Epithelial cell of proximal tubule (primary cell): ENCODE results near the gene KRTAP6-1. TPM values are rescaled to one million over a fixed set of nuclear protein-coding genes. Genes with fewer than 3 reads are reported as not detected.

Experiments
- DNase-seq: peaks from one replicate; pipeline ENCODE4 v3.0.0-alpha.2; 2011; ENCODE audit warnings: low read depth
- H3K4me3 ChIP-seq: 2 replicates; pipeline ENCODE4 v1.5.1; 2011; ENCODE audit warnings: low read depth, mild to moderate bottlenecking, low read length
- CTCF ChIP-seq: conservative IDR thresholded peaks from 2 replicates; pipeline ENCODE4 v1.5.1; 2012; ENCODE audit warnings: low read depth, mild to moderate bottlenecking, low read length
- total RNA-seq: library from RNA; depleted of rRNA; stranded (reverse); fragments of >200 nt; gene quantifications from 2 replicates; pipeline ENCODE4 v1.2.3, GENCODE V29; 2015

The KRTAP6-1 gene
- total RNA-seq, result not detected in 2 replicates

DNA sequence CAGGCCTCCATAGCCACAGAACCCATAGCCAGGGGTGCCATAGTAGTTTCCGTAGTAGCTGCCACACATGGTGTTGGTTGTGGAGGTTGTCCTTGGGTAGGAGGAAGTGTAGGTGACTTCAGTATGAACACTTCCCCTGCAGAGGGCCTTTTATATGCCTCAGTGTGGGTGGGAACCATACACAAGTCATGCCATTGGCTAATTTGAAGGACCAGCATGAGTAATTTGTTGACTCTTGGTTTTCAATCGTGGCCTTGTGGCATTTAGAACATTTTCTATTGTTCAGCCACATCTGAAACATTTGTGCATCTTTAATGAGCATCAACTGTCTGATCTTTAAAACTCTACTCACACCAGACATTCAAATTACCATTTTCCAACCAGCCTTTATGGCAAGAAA lies at the start of gene KRTAP6-1:
KRTAP6-1 (minus strand) TSS at position 95 of the 400 bp plus-strand sequence; CDS start at position 69, 26 bp downstream.
- no peak within 1 kb of the TSS for H3K4me3 ChIP-seq
- TF ChIP-seq CTCF, result no peak
- DNase-seq, result no peak

DNA sequence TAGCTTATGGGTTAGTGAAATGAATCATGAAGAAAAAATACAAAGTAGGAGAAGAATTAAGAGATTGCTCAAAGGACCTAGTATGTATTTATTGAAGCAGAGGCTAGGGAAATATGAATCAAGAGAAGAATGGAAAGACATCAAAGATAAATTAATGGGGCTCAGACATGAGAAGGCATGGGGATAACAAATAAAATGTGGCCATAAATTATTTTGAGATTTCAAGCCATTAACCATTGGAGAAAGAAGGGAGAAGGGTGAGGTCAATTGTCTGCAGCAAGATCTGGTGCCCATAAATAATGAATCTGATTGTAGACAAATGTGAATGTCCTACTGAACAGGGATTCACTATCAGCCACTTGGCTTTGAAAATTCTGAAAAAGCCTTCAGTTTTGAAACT lies 39.2 kb upstream of the KRTAP6-1 start:
- DNase-seq, result no peak
- no peak overlapping the region for H3K4me3 ChIP-seq
- no peak for TF ChIP-seq CTCF

- no peak for TF ChIP-seq CTCF
Measured at GRCh38 chr21:30646904-30647414, 33.2 kb upstream of the KRTAP6-1 start.

DNA sequence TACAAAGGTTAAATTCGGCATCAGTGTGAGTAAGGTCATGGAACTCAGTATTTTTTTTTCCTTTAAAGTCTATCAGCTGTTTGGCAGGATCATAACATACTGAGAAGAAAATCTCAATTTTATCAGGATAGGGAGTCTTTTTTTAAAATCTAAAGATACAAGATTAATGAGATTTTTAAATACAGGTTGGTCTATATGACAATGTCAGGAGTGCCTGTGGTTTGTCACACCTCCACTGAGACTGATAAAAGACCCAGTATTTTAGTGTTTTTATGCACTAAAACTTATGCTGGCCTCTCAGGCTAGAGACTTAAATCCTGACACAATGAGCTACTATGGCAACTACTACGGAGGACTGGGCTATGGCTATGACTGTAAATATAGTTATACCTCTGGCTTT lies 28.8 kb upstream of the KRTAP6-1 start, which contains the start of gene KRTAP20-3:
KRTAP20-3 (plus strand) TSS at position 301 of the 400 bp plus-strand sequence.
- TF ChIP-seq CTCF, result no peak
- H3K4me3 ChIP-seq, result no peak within 1 kb of the TSS
- no peak for DNase-seq

More at GRCh38 chr21:30646904-30647414, 33.2 kb upstream of the KRTAP6-1 start:
- DNase-seq, result no peak
- H3K4me3 ChIP-seq, result no peak overlapping the region

- TF ChIP-seq CTCF, result no peak
- DNase-seq, result no peak
- no peak overlapping the region for H3K4me3 ChIP-seq
Measured at GRCh38 chr21:30638686-30639085, 25.0 kb upstream of the KRTAP6-1 start.

DNA sequence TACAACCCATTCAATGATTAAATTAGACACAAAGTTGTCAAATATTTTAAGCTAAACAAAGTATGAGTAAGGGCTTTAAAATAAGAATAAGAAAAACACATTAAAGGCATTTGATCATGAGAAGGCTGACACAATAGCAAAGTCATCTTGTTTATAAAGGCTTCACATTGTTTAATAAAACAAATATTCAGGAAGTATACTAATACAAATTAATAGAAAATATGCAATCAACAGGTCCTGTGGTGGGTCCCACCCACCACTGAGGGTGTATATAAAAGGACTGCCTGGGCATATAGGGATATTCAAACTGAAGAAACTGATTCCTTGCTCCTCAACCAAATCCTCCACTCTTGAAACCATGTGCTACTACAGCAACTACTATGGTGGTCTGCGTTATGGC lies 21.2 kb upstream of the KRTAP6-1 start, which contains the start of gene KRTAP20-2:
KRTAP20-2 (plus strand) TSS at position 301 of the 400 bp plus-strand sequence; CDS start at position 359, 58 bp downstream.
- no peak for DNase-seq
- no peak within 1 kb of the TSS for H3K4me3 ChIP-seq
- TF ChIP-seq CTCF, result no peak

DNA sequence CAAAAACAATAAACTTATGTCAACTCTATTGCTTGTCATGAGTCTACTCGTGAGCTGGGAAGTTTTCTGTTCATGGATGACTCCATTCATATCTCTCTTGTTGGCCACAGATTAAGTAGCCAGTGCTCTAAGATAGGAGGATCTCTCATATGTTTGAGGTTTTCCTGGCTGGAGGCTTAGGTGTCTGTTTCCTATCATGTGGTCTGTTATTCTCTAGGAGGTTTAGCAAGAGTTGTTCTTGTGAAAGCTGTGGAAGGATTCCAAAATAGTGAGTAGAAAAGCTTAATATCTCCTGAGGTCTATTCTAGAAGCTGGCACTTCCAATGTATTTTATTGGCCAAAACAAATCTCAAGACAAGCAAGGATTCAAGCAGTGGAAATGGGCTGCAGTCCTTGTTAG lies 15.5 kb upstream of the KRTAP6-1 start:
- no peak for TF ChIP-seq CTCF

More for the DNA sequence above, 15.5 kb upstream of the KRTAP6-1 start:
- no peak for DNase-seq
- H3K4me3 ChIP-seq, result no peak overlapping the region
